A673 (cell line): ENCODE measurements around the gene NECAB2. TPM values are rescaled to one million over a fixed set of nuclear protein-coding genes. Genes with fewer than 3 reads are reported as not detected.

Source experiments
- BruUV-seq: library from RNA; stranded (reverse); fragments of 400-500 nt; replicated peaks from 2 replicates; lab custom pipeline; 2021; lab: Mats Ljungman, UMichigan
- CTCF ChIA-PET: fragments of 300-600 bp; sonication (Branson Sonifier 250); formaldehyde crosslinking; loops from one replicate; lab custom pipeline; 2022; ENCODE audit warnings: antibody characterized with exemption; lab: Charles Lee
- POLR2A ChIA-PET: fragments of 300-600 bp; sonication (Branson Sonifier 250); formaldehyde crosslinking; loops from one replicate; lab custom pipeline; 2022; ENCODE audit warnings: antibody characterized with exemption; ENCODE audit not compliant: low non-redundant PET; lab: Charles Lee
- DNase-seq: peaks from one replicate; pipeline ENCODE4 v3.0.0-alpha.2; 2015; ENCODE audit warnings: low spot score
- H3K27ac ChIP-seq: fragments of 200-600 bp; sonication (generic); 2 replicates; pipeline ENCODE4 v1.5.1; 2016; ENCODE audit warnings: mixed run types, low read depth, mild to moderate bottlenecking, mixed read lengths, antibody characterized with exemption, low read length; ENCODE audit not compliant: poor library complexity, severe bottlenecking
- H3K27me3 ChIP-seq: fragments of 200-600 bp; sonication (generic); replicated peaks from 2 replicates; pipeline ENCODE4 v1.6.1; 2017; ENCODE audit warnings: mixed run types, low read depth, mild to moderate bottlenecking, mixed read lengths, antibody characterized with exemption, low read length; ENCODE audit not compliant: insufficient read depth, poor library complexity
- H3K36me3 ChIP-seq: fragments of 200-600 bp; sonication (generic); 2 replicates; pipeline ENCODE4 v1.6.1; 2016; ENCODE audit warnings: mixed run types, mild to moderate bottlenecking, mixed read lengths, antibody characterized with exemption, low read length; ENCODE audit not compliant: insufficient read depth, poor library complexity, severe bottlenecking
- H3K4me1 ChIP-seq: fragments of 200-600 bp; sonication (generic); 2 replicates; pipeline ENCODE4 v1.6.1; 2017; ENCODE audit warnings: mixed run types, mild to moderate bottlenecking, mixed read lengths, antibody characterized with exemption, low read length; ENCODE audit not compliant: insufficient read depth, poor library complexity, severe bottlenecking
- H3K4me3 ChIP-seq: fragments of 200-600 bp; sonication (generic); 2 replicates; pipeline ENCODE4 v1.5.1; 2016; ENCODE audit warnings: low read depth, mixed run types, mild to moderate bottlenecking, mixed read lengths, low read length; ENCODE audit not compliant: poor library complexity, severe bottlenecking
- H3K9me3 ChIP-seq: fragments of 200-600 bp; sonication (generic); 2 replicates; pipeline ENCODE4 v1.6.1; 2016; ENCODE audit warnings: mixed run types, low read depth, mild to moderate bottlenecking, mixed read lengths, antibody characterized with exemption, low read length; ENCODE audit not compliant: poor library complexity, severe bottlenecking
- CTCF ChIP-seq: fragments of 300-800, 200-600 bp; sonication (generic); conservative IDR thresholded peaks from 2 replicates; pipeline ENCODE4 v1.5.1; 2017; ENCODE audit warnings: low read depth, mild to moderate bottlenecking, antibody characterized with exemption, low read length, moderate library complexity, mixed read lengths
- EZH2 ChIP-seq: fragments of 200-600 bp; sonication (generic); IDR thresholded peaks from 2 replicates; pipeline ENCODE4 v1.6.1; 2017; ENCODE audit warnings: borderline replicate concordance, low read depth, mild to moderate bottlenecking, mixed read lengths, antibody characterized with exemption, low read length; ENCODE audit not compliant: poor library complexity, severe bottlenecking
- intact Hi-C: fragments of 100-400 bp; cut with micrococcal nuclease; formaldehyde crosslinking; loops from one replicate; pipeline ENCODE4 v1.10.0; 2022; ENCODE audit not compliant: unreplicated experiment
- total RNA-seq: library from RNA; stranded (reverse); gene quantifications from 2 replicates; pipeline ENCODE4 v1.2.3, GENCODE V29; 2021

Gene NECAB2
- total RNA-seq, 1 experiment from 2014 or later, result 0.80 TPM

- Histone ChIP-seq H3K36me3 (no peaks in the 10 kb centered on the region), H3K27ac (no peak overlapping the region), H3K4me3 (no peak overlapping the region), H3K27me3 (no peaks in the 10 kb centered on the region), H3K4me1 (no peaks in the 10 kb centered on the region), H3K9me3 (no peaks in the 10 kb centered on the region)
- no peak for DNase-seq
- intact Hi-C loops, result no loop called here
- TF ChIP-seq EZH2 (no peak), CTCF (no peak)
- POLR2A ChIA-PET, result no interaction called here
- CTCF ChIA-PET, result no interaction called here
- no TSS peak for BruUV-seq
Measured at GRCh38 chr16:83935005-83935857, 32.8 kb upstream of the NECAB2 start.

GRCh38 chr16:83935858-83936255, 32.2 kb upstream of the NECAB2 start:
- no peaks in the 10 kb centered on the region for H3K4me1 ChIP-seq
- no peak for DNase-seq
- intact Hi-C loops, result no loop called here
- H3K4me3 ChIP-seq, result no peak overlapping the region
- TF ChIP-seq EZH2, result no peak
- TF ChIP-seq CTCF, result no peak
- POLR2A ChIA-PET, result no interaction called here
- no peaks in the 10 kb centered on the region for H3K27me3 ChIP-seq
- H3K27ac ChIP-seq, result no peak overlapping the region
- no peaks in the 10 kb centered on the region for H3K9me3 ChIP-seq
- no TSS peak for BruUV-seq
- H3K36me3 ChIP-seq, result no peaks in the 10 kb centered on the region
- CTCF ChIA-PET, result no interaction called here

- ChIA-PET CTCF (no interaction called here), POLR2A (no interaction called here)
- no peak for TF ChIP-seq EZH2
- TF ChIP-seq CTCF, result no peak
- no peak overlapping the region for H3K4me3 ChIP-seq
- H3K36me3 ChIP-seq, result no peaks in the 10 kb centered on the region
- H3K9me3 ChIP-seq, result no peaks in the 10 kb centered on the region
- DNase-seq, result no peak
- no TSS peak for BruUV-seq
- H3K27me3 ChIP-seq, result no peaks in the 10 kb centered on the region
- H3K4me1 ChIP-seq, result no peaks in the 10 kb centered on the region
- intact Hi-C loops, result no loop called here
- no peak overlapping the region for H3K27ac ChIP-seq
Measured at GRCh38 chr16:83936581-83937165, 31.4 kb upstream of the NECAB2 start.
